Right atrium auricular region (tissue), 2 donors: ENCODE results near the gene TRMO. TPM values are rescaled to one million over a fixed set of nuclear protein-coding genes. Genes with fewer than 3 reads are reported as not detected.

ENCODE experiments used
- DNase-seq: peaks from one replicate; pipeline ENCODE4 v3.0.0-alpha.2; 2019; ENCODE audit warnings: low spot score
- H3K27ac ChIP-seq, 2 donors: fragments of 200-600 bp; sonication (generic); 1 replicate in 1 of 2; 2 replicates in 1 of 2; pipeline ENCODE4 v1.5.1; 2016 to 2019
- H3K27me3 ChIP-seq, 2 donors: fragments of 200-600 bp; sonication (generic); one replicate each; pipeline versions ENCODE4 v1.5.1 to v1.6.0; 2017 to 2019
- H3K36me3 ChIP-seq: fragments of 200-600 bp; sonication (generic); one replicate; pipeline ENCODE4 v1.5.1; 2016
- H3K4me1 ChIP-seq, 2 donors: fragments of 200-600 bp; sonication (generic); one replicate each; pipeline versions ENCODE4 v1.5.1 to v1.6.0; 2017 to 2019
- H3K4me3 ChIP-seq, 2 donors: fragments of 200-600 bp; sonication (generic); 1 replicate in 1 of 2; 2 replicates in 1 of 2; pipeline ENCODE4 v1.5.1; 2017 to 2019; ENCODE audit warnings: mild to moderate bottlenecking in 1 of 2, moderate library complexity in 1 of 2
- H3K9me3 ChIP-seq, 2 donors: fragments of 200-600 bp; sonication (generic); one replicate each; pipeline ENCODE4 v1.5.1; 2019
- total RNA-seq, 2 donors: library from RNA; depleted of rRNA; stranded (reverse); fragments of >200 nt; gene quantifications; one replicate each; pipeline ENCODE4 v1.1.0, GENCODE V29; 2016
- TF ChIP-seq, protein P1 (sequence below), 2 donors: fragments of 200-600 bp; sonication (generic); IDR thresholded peaks; one replicate each; pipeline ENCODE4 v1.5.1; 2019; ENCODE audit warnings: antibody characterized with exemption in 2 of 2

TRMO gene
- total RNA-seq, 2 donors from 2014 or later = 13.9 to 14.5 TPM

GRCh38 chr9:97925497-97926334 is 3.4 kb upstream of the TRMO start:
- Histone ChIP-seq H3K27ac (no peak overlapping the region), H3K9me3 (no peaks in the 10 kb centered on the region), H3K27me3 (no peaks in the 10 kb centered on the region), H3K4me1 (peaks cover 0 to 15% of the 10 kb centered on the region in 2 donors), H3K4me3 (no peak overlapping the region), H3K36me3 (no peaks in the 10 kb centered on the region)
- DNase-seq = no peak
- TF ChIP-seq, protein P1, sequence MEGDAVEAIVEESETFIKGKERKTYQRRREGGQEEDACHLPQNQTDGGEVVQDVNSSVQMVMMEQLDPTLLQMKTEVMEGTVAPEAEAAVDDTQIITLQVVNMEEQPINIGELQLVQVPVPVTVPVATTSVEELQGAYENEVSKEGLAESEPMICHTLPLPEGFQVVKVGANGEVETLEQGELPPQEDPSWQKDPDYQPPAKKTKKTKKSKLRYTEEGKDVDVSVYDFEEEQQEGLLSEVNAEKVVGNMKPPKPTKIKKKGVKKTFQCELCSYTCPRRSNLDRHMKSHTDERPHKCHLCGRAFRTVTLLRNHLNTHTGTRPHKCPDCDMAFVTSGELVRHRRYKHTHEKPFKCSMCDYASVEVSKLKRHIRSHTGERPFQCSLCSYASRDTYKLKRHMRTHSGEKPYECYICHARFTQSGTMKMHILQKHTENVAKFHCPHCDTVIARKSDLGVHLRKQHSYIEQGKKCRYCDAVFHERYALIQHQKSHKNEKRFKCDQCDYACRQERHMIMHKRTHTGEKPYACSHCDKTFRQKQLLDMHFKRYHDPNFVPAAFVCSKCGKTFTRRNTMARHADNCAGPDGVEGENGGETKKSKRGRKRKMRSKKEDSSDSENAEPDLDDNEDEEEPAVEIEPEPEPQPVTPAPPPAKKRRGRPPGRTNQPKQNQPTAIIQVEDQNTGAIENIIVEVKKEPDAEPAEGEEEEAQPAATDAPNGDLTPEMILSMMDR (IDR thresholded peaks at IDR 0.05) = no peak

GRCh38 chr9:97924386-97924785 is 2.1 kb upstream of the TRMO start:
- Histone ChIP-seq H3K4me3 (no peak overlapping the region), H3K9me3 (no peaks in the 10 kb centered on the region), H3K27me3 (no peaks in the 10 kb centered on the region), H3K27ac (no peak overlapping the region), H3K4me1 (peaks cover 0 to 16% of the 10 kb centered on the region in 2 donors), H3K36me3 (no peaks in the 10 kb centered on the region)
- DNase-seq = no peak
- TF ChIP-seq, protein P1 (IDR thresholded peaks at IDR 0.05) = no peak

DNA sequence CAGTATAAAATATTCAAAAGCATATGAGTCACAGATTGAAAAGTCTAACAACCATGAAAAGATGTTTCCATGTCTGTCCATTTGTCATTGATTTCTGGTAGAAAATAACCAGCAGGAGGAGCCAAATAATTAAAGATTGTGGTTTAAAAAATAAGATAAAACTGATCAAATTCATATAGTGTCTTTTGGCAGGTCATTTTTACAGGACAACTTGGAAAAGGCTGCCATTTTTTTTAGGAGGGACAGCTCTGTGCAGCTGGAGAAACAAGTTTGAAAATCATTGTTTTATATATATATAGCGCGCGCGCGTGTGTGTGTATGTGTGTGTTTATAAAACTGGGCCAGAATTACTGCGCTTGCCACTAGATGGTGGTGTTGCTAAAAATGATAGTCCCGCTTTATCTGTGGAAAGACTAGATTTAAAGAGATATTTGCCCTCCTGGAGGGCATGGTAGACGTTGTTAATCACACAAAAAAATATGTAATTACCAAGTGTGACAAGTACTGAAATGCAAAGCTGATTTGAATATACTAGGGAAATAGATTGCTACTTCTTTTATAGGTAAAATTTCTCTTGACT is 1.3 kb upstream of the TRMO start:
- TF ChIP-seq, protein P1 (IDR thresholded peaks at IDR 0.05) = peak; percentile 56 to 85
- Histone ChIP-seq H3K27ac (peak overlapping the region; percentile 92 to 98), H3K4me1 (peaks cover 0 to 16% of the 10 kb centered on the region in 2 donors), H3K36me3 (no peaks in the 10 kb centered on the region), H3K4me3 (peak overlapping the region in 1 of 2 donors; percentile 66), H3K27me3 (no peaks in the 10 kb centered on the region), H3K9me3 (no peaks in the 10 kb centered on the region)
- peak; percentile 86 for DNase-seq

DNA sequence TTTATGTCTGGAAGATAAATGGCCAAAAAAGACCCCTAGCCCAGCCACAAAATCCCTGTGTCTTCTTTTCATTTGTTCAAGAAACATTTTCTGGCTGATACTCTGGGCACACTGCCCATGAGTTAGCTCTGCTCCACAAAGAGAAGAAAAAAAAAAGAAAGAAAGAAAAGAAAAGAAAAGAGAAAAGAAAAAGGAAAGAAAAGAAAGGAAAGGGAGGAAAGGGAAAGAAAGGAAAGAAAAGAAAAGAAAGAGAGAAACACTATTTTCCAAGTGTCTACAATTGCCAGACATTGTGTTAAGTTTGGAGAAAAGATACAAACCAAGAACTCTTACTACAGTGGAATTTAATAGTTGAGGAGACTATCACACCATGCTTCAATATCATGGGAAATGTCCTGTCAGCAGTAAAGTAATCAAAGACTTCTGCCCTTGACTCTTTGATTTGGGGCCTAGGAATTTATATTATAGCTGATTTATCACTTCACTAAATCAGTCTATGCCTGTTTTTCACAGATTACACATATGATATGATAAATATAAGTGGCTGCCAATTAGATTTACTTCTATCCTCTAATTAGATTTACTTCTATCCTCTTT is 3.0 kb downstream of the TRMO start:
- no peak overlapping the region for H3K27ac ChIP-seq
- H3K27me3 ChIP-seq = no peaks in the 10 kb centered on the region
- TF ChIP-seq, protein P1 (IDR thresholded peaks at IDR 0.05) = no peak
- peaks cover 0 to 16% of the 10 kb centered on the region in 2 donors for H3K4me1 ChIP-seq
- H3K9me3 ChIP-seq = no peaks in the 10 kb centered on the region
- peaks cover 10% of the 10 kb centered on the region for H3K36me3 ChIP-seq
- no peak for DNase-seq
- no peak overlapping the region for H3K4me3 ChIP-seq

GRCh38 chr9:97918611-97919010 is 3.7 kb downstream of the TRMO start:
- no peaks in the 10 kb centered on the region for H3K27me3 ChIP-seq
- no peaks in the 10 kb centered on the region for H3K9me3 ChIP-seq
- peaks cover 15% of the 10 kb centered on the region for H3K36me3 ChIP-seq
- no peak for DNase-seq
- H3K4me1 ChIP-seq = peaks cover 0 to 16% of the 10 kb centered on the region in 2 donors
- TF ChIP-seq, protein P1 (IDR thresholded peaks at IDR 0.05) = no peak
- no peak overlapping the region for H3K4me3 ChIP-seq
- H3K27ac ChIP-seq = no peak overlapping the region
